RWPE1 (cell line): Measurements from ENCODE around the gene CEP78.
"Not testable (repeated sequence)": the region's sequence is repeated elsewhere in the genome, so short reads cannot be mapped to it uniquely, and the experiment has no call there.

Experiments
- CTCF ChIA-PET: fragments of 350-600 bp; sonication (Branson Sonifier 250); formaldehyde crosslinking; extraction: SDS; loops from one replicate; lab custom pipeline; 2021; lab: Yijun Ruan, JAX
- POLR2A ChIA-PET: fragments of 400-600 bp; formaldehyde crosslinking; extraction: SDS; loops from one replicate; lab custom pipeline; 2020; ENCODE audit warnings: antibody characterized with exemption; ENCODE audit not compliant: low non-redundant PET; lab: Yijun Ruan, JAX
- DNase-seq: peaks from one replicate; pipeline ENCODE4 v3.0.0; 2012; ENCODE audit warnings: low spot score
- H3K27ac ChIP-seq: fragments of 450-650 bp; 2 replicates; pipeline ENCODE4 v1.5.1; 2017
- CTCF ChIP-seq: fragments of 450-650 bp; conservative IDR thresholded peaks from 2 replicates; pipeline ENCODE4 v1.5.1; 2017; ENCODE audit warnings: low read depth, mild to moderate bottlenecking

CEP78 gene

GRCh38 chr9:78273761-78274160 is 37.9 kb downstream of the CEP78 start:
- no peak for DNase-seq
- POLR2A ChIA-PET = no interaction called here
- no peak overlapping the region for H3K27ac ChIP-seq
- CTCF ChIA-PET = interaction anchor here (0.6 to 1.2 kb wide), 3 partner anchors 13 to 42 kb away, joined by 3 to 8 read pairs (median 3); no protein-coding TSS in a partner anchor
- no peak for TF ChIP-seq CTCF

- POLR2A ChIA-PET = no interaction called here
- CTCF ChIA-PET = interaction anchor here (0.6 to 1.2 kb wide), 4 partner anchors 17 to 885 kb away, joined by 3 to 4 read pairs (median 3); no protein-coding TSS in a partner anchor
- DNase-seq = peak; percentile 43
- TF ChIP-seq CTCF = no peak
- H3K27ac ChIP-seq = no peak overlapping the region
Observed at GRCh38 chr9:78278177-78278777, 42.4 kb downstream of the CEP78 start.

GRCh38 chr9:78278801-78279200 is 42.9 kb downstream of the CEP78 start:
- TF ChIP-seq CTCF = no peak
- H3K27ac ChIP-seq = no peak overlapping the region
- ChIA-PET CTCF (interaction anchor here (0.6 kb wide), 1 partner anchor 40 kb away, joined by 3 read pairs; no protein-coding TSS in a partner anchor), POLR2A (interaction anchor here (0.6 kb wide), 1 partner anchor 21 kb away, joined by 3 read pairs; no protein-coding TSS in a partner anchor)
- no peak for DNase-seq

GRCh38 chr9:78280982-78281668 is 45.2 kb downstream of the CEP78 start:
- ChIA-PET POLR2A (no interaction called here), CTCF (interaction anchor here (0.5 kb wide), 1 partner anchor 20 kb away, joined by 3 read pairs; no protein-coding TSS in a partner anchor)
- no peak for TF ChIP-seq CTCF
- DNase-seq = no peak
- H3K27ac ChIP-seq = peak overlapping the region; percentile 69

GRCh38 chr9:78284181-78284580 is 48.3 kb downstream of the CEP78 start:
- POLR2A ChIA-PET = interaction anchor here (0.7 kb wide), 1 partner anchor 12 kb away, joined by 3 read pairs; the partner anchor contains the start of gene PSAT1
- H3K27ac ChIP-seq, DNase-seq, CTCF ChIA-PET: not testable (repeated sequence)

- no peak overlapping the region for H3K27ac ChIP-seq
- no peak for DNase-seq
- POLR2A ChIA-PET = no interaction called here
- CTCF ChIA-PET = no interaction called here
- TF ChIP-seq CTCF = no peak
Observed at GRCh38 chr9:78286125-78286524, 50.2 kb downstream of the CEP78 start.
